Esophagus (tissue), 2 donors: ENCODE measurements around the gene LRP1B. TPM values are rescaled to one million over a fixed set of nuclear protein-coding genes. Genes with fewer than 3 reads are reported as not detected.

Source experiments
- H3K27ac ChIP-seq, 2 donors: one replicate each; pipeline ENCODE4 v1.5.1; 2013; ENCODE audit warnings: low read depth in 2 of 2, mild to moderate bottlenecking in 2 of 2, inconsistent platforms in 1 of 2, low read length in 1 of 2, moderate library complexity in 1 of 2
- H3K27me3 ChIP-seq, 2 donors: one replicate each; pipeline ENCODE4 v1.6.1; 2013; ENCODE audit warnings: low read length in 2 of 2, control low read depth in 1 of 2, mild to moderate bottlenecking in 1 of 2; ENCODE audit not compliant: insufficient read depth in 2 of 2, control insufficient read depth in 1 of 2
- H3K36me3 ChIP-seq, 2 donors: one replicate each; pipeline ENCODE4 v1.6.1; 2013; ENCODE audit warnings: low read length in 1 of 2; ENCODE audit not compliant: control insufficient read depth in 2 of 2, insufficient read depth in 2 of 2
- H3K4me1 ChIP-seq, 2 donors: one replicate each; pipeline ENCODE4 v1.6.1; 2013; ENCODE audit warnings: low read length in 1 of 2; ENCODE audit not compliant: control insufficient read depth in 2 of 2, insufficient read depth in 2 of 2
- H3K4me3 ChIP-seq, 2 donors: one replicate each; pipeline ENCODE4 v1.5.1; 2013; ENCODE audit warnings: low read length in 2 of 2, mild to moderate bottlenecking in 2 of 2, low read depth in 1 of 2, moderate library complexity in 1 of 2
- H3K9me3 ChIP-seq, 2 donors: one replicate each; pipeline ENCODE4 v1.6.1; 2013; ENCODE audit warnings: mild to moderate bottlenecking in 2 of 2, low read depth in 1 of 2, low read length in 1 of 2, moderate library complexity in 1 of 2; ENCODE audit not compliant: control insufficient read depth in 2 of 2, insufficient read depth in 1 of 2
- WGBS, 2 donors: extraction: QIAGEN DNeasy Blood & Tissue Kit; methylation state at CpG; one replicate each; pipeline ENCODE4 v1.1.7; 2013; 5-methylcytosine and 5-hydroxymethylcytosine counted together
- polyA plus RNA-seq, 2 donors: library from polyadenylated mRNA; stranded (reverse); fragments of 200-250 nt; gene quantifications; one replicate each; pipeline ENCODE4 v1.2.3, GENCODE V29; 2013
- donor health status: healthy with polysubstance abuse.
- donor health status: Bipolar disorder and iron deficiency.

Gene LRP1B
- polyA plus RNA-seq, 2 donors: 0.02 to 0.10 TPM

GRCh38 chr2:141475801-141476200 lies 655.0 kb downstream of the LRP1B start:
- no peak overlapping the region for H3K27ac ChIP-seq
- WGBS, 2 donors: 75 to 76% methylated on average over 6 of the region's 6 CpGs

GRCh38 chr2:141468761-141469160 lies 662.1 kb downstream of the LRP1B start:
- Histone ChIP-seq H3K27ac (no peak overlapping the region), H3K36me3 (no peaks in the 10 kb centered on the region), H3K9me3 (no peaks in the 10 kb centered on the region), H3K4me1 (no peaks in the 10 kb centered on the region), H3K4me3 (no peak overlapping the region), H3K27me3 (no peaks in the 10 kb centered on the region)
- WGBS, 2 donors: 36 to 37% methylated on average over 6 of the region's 6 CpGs

More at GRCh38 chr2:141475801-141476200, 655.0 kb downstream of the LRP1B start:
- no peaks in the 10 kb centered on the region for H3K27me3 ChIP-seq
- no peaks in the 10 kb centered on the region for H3K9me3 ChIP-seq
- no peaks in the 10 kb centered on the region for H3K4me1 ChIP-seq
- no peak overlapping the region for H3K4me3 ChIP-seq
- H3K36me3 ChIP-seq: no peaks in the 10 kb centered on the region

- Histone ChIP-seq H3K4me3 (no peak overlapping the region), H3K9me3 (no peaks in the 10 kb centered on the region), H3K27me3 (no peaks in the 10 kb centered on the region), H3K4me1 (no peaks in the 10 kb centered on the region), H3K36me3 (no peaks in the 10 kb centered on the region), H3K27ac (no peak overlapping the region)
- WGBS, 2 donors: 43 to 46% methylated on average over 1 of the region's 1 CpG
These were observed 663.5 kb downstream of the LRP1B start for GRCh38 chr2:141467331-141467730.

- Histone ChIP-seq H3K27ac (no peak overlapping the region), H3K36me3 (no peaks in the 10 kb centered on the region), H3K9me3 (no peaks in the 10 kb centered on the region), H3K27me3 (no peaks in the 10 kb centered on the region), H3K4me3 (no peak overlapping the region), H3K4me1 (no peaks in the 10 kb centered on the region)
These were observed 665.8 kb downstream of the LRP1B start for GRCh38 chr2:141464995-141465394.

- 58 to 59% methylated on average over 7 of the region's 7 CpGs for WGBS, 2 donors
- no peak overlapping the region for H3K27ac ChIP-seq
- H3K36me3 ChIP-seq: no peaks in the 10 kb centered on the region
- no peaks in the 10 kb centered on the region for H3K9me3 ChIP-seq
- no peaks in the 10 kb centered on the region for H3K4me1 ChIP-seq
- H3K27me3 ChIP-seq: no peaks in the 10 kb centered on the region
- no peak overlapping the region for H3K4me3 ChIP-seq
These were observed 672.5 kb downstream of the LRP1B start for GRCh38 chr2:141458351-141458750.

- Histone ChIP-seq H3K9me3 (no peaks in the 10 kb centered on the region), H3K27me3 (no peaks in the 10 kb centered on the region), H3K27ac (no peak overlapping the region), H3K36me3 (no peaks in the 10 kb centered on the region), H3K4me3 (no peak overlapping the region), H3K4me1 (no peaks in the 10 kb centered on the region)
- WGBS, 2 donors: 55 to 81% methylated on average over 2 of the region's 2 CpGs
These were observed 674.9 kb downstream of the LRP1B start for GRCh38 chr2:141455877-141456276.

- no peaks in the 10 kb centered on the region for H3K4me1 ChIP-seq
- no peak overlapping the region for H3K4me3 ChIP-seq
- no peaks in the 10 kb centered on the region for H3K27me3 ChIP-seq
- no peaks in the 10 kb centered on the region for H3K9me3 ChIP-seq
- WGBS, 2 donors: 55 to 69% methylated on average over 7 of the region's 7 CpGs
- no peak overlapping the region for H3K27ac ChIP-seq
- H3K36me3 ChIP-seq: no peaks in the 10 kb centered on the region
These were observed 675.5 kb downstream of the LRP1B start for GRCh38 chr2:141455211-141455826.

- 91 to 92% methylated on average over 17 of the region's 17 CpGs for WGBS, 2 donors
- H3K27me3 ChIP-seq: no peaks in the 10 kb centered on the region
- H3K27ac ChIP-seq: no peak overlapping the region
- H3K36me3 ChIP-seq: no peaks in the 10 kb centered on the region
- H3K4me3 ChIP-seq: no peak overlapping the region
- no peaks in the 10 kb centered on the region for H3K4me1 ChIP-seq
- no peaks in the 10 kb centered on the region for H3K9me3 ChIP-seq
These were observed 690.7 kb downstream of the LRP1B start for GRCh38 chr2:141440072-141440635.

GRCh38 chr2:141439524-141439923 lies 691.3 kb downstream of the LRP1B start:
- Histone ChIP-seq H3K36me3 (no peaks in the 10 kb centered on the region), H3K27me3 (no peaks in the 10 kb centered on the region), H3K4me1 (no peaks in the 10 kb centered on the region), H3K27ac (no peak overlapping the region), H3K4me3 (no peak overlapping the region), H3K9me3 (no peaks in the 10 kb centered on the region)

- no peaks in the 10 kb centered on the region for H3K27me3 ChIP-seq
- no peaks in the 10 kb centered on the region for H3K4me1 ChIP-seq
- no peak overlapping the region for H3K4me3 ChIP-seq
- H3K36me3 ChIP-seq: no peaks in the 10 kb centered on the region
- no peaks in the 10 kb centered on the region for H3K9me3 ChIP-seq
- no peak overlapping the region for H3K27ac ChIP-seq
- 64 to 81% methylated on average over 1 of the region's 1 CpG for WGBS, 2 donors
These were observed 692.3 kb downstream of the LRP1B start for GRCh38 chr2:141438536-141438935.
